Measurements from ENCODE around the gene DYNLT2.

The DYNLT2 gene

DNA sequence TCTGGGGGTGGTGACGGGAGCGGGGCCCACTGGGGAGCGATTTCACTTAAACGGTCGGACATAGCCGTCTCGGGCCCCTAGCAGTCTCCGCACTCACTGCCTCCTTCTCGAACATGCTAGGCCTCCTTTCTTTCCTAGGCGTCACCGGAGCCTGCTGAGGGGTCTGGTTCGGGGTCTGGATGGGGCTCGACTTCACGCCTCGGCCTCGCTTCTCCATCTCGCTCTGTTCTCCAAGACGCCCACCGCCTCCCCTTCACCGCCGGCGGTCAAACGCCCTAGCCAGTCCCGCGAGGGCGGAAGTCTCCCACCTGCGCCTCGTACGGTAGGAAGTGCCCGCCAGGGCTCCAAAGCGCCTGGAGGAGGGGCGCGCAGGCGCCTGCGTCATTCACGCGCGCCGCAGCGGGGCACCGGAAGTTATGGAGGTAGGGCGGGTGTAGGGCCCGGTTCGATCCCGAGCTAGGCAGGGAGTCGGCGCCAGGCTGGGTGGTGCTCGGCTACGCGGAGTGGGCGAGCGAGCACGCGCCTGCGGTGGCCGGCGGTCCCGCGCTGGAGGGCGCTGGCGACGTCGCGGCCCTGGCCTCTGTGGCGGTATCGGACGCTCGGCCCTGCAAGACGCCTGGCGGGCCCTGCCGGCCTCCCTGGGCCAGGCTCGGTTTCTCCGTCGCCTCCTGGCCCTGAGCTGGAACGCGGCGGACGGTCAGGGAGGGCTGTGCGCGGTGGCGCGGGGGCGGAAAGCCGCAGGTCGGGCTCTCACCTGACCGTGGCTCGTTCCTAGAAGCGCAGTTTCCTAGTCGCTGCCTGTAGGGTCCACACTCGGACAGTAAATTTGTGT is at the start of gene DYNLT2, which contains the start of gene ERMARD:
DYNLT2 (minus strand) TSS at position 331 of the 832 bp plus-strand sequence; CDS start at position 217, 114 bp downstream.
ERMARD (plus strand) TSS at position 381 of the 832 bp plus-strand sequence; CDS start at position 417, 36 bp downstream.
- DNase-seq (ENCODE audit: insufficient read length, low spot score), result peak; percentile 78
- peak; percentile 95 for FAIRE-seq

DNA sequence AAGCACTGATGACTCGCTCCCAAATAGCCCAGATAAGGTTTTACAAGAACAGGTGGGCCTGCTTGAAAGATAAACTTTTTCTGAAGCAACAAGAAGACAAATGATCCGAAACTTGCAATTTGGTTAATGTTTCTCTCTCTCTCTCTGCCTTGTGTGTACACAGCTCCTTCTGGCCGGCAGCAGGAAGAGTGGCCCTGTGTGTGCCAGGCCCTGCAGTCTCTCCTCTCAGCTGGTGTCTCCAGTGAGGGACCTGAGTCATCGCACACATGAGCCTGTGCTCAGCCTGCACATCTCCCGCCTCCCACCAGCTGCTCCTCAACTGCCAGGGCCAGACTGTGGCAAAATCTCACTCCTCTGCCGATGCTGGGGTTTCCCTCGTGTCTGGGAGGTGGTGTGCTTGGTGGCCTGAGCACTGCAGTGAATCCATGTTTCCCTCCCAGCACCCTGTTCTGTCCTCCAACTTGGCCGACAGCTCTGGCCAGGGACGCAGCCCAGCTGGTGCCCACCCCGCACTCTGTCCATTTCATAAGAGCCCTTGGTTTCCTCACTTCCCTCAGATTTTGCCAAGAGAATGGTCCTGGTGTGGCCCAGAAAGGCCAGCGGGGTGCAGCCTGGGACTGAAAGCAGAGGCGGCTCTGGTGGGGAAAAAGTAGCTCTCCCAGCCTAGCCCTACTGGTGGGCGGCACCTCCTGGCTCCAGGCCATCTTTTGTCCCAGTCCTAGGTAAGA is 49.5 kb upstream of the DYNLT2 start:
- no peak for FAIRE-seq
- DNase-seq (ENCODE audit: insufficient read length, low spot score), result no peak

DNA sequence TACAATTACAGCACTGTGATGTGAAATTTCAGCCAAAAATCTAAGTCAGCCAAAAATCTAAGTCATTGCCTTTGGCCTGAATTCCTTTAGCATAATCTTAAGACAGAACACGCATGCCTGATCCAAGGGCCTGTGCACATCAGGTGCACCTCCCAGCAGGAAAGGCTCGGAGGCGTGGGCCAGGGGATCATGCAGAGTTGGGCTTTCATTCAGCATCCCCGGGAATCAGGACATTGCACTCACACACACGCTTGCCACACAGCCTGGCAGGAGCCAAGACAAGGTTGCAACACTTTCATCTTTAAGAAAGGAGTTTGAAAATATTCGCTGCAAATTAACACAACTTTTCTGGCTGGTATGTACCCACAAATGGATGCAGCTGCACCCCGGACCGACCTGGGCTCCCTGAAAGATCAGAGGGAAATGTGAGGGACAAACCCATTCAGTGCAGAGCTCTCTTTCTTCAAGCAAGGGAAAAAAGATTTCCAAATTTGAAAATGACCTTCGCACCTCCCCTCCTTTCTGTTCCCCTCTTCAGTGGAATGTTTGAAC is 48.8 kb upstream of the DYNLT2 start:
- DNase-seq (ENCODE audit: insufficient read length, low spot score), result no peak
- FAIRE-seq, result no peak

- no peak for FAIRE-seq
- DNase-seq (ENCODE audit: insufficient read length, low spot score), result no peak
Observed at GRCh38 chr6:169799474-169799926, 48.1 kb upstream of the DYNLT2 start.

GRCh38 chr6:169798764-169799473 is 47.5 kb upstream of the DYNLT2 start:
- no peak for DNase-seq (ENCODE audit: insufficient read length, low spot score)
- no peak for FAIRE-seq

GRCh38 chr6:169795196-169795595 is 43.8 kb upstream of the DYNLT2 start:
- FAIRE-seq, result no peak
- DNase-seq (ENCODE audit: insufficient read length, low spot score), result no peak

- DNase-seq (ENCODE audit: insufficient read length, low spot score), result no peak
- FAIRE-seq, result no peak
Observed at GRCh38 chr6:169794317-169795055, 43.1 kb upstream of the DYNLT2 start.

DNA sequence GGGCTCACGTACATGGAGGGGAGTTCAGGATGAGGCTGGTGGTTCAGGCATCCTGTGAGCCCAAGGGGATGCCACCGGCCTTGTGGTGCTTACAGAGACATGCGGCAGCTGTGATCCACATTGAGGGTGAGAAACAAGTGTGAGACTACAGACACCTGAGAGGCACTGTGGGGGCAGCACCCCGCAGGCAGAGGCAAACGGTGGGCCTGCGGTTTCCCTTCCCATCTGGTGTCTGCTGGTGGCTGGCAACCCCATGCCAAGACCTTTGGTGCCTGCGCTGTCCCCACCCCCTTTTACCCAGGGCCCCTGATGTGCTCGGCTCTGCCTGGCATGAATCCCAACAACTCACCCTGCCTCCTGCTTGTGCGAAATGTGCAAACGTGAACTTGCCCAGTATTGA is 42.0 kb upstream of the DYNLT2 start:
- no peak for DNase-seq (ENCODE audit: insufficient read length, low spot score)
- no peak for FAIRE-seq

DNA sequence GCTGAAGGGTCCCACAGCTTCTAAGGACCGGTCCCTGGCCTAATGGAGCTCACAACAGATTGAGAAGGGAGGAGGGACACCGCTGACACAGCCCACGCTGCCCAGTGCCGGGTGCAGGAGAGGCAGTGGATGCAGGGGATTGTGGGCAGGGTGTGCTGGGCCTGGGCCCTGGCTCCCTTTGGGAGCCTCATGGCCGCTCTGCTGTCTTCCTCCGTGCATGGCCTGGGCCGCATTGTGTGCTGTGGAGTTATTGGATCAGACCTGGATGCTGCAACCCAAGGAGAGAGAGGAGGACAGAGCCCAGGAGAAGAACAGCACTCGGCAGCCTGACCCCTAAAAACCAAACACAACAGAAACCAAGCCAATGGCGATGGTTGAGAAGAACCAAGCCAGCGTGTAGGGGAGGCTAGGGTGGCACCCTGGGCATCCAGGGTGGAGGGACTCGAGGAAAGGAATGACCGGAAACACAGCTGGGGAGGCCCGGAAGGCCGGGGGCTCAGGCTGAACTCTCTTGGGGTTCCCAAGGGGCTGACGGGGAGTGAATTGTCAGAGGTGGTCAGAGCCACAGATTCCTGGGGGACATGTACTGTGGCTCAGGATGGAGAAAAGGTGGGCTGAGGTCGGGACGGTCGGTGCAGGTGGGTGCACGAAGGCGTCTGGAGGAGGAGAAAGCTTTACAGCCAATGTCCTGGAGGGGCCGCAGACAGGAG is 41.1 kb upstream of the DYNLT2 start:
- no peak for DNase-seq (ENCODE audit: insufficient read length, low spot score)
- FAIRE-seq, result no peak

DNA sequence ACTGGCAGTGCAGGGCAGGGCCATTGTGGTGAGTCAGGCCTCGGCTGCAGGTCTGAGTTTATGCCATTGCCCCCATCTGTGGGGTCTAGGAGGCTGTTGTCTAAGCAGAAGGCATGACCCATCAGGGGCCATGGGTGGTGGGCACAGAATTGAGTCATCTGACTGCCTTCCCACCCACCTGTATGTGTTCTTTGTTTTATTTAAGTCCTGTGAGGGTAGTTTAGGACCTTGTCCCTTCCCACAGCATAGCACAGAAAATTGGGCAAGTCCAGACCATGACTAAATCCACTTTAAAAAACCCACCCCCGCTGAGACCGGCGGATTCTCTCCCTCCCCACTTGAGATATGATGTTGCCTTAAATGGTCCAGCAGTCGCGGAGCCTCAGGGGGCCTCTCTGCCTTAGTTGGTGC is 40.4 kb upstream of the DYNLT2 start:
- FAIRE-seq (no peak), DNase-seq (ENCODE audit: insufficient read length, low spot score) (no peak)

DNA sequence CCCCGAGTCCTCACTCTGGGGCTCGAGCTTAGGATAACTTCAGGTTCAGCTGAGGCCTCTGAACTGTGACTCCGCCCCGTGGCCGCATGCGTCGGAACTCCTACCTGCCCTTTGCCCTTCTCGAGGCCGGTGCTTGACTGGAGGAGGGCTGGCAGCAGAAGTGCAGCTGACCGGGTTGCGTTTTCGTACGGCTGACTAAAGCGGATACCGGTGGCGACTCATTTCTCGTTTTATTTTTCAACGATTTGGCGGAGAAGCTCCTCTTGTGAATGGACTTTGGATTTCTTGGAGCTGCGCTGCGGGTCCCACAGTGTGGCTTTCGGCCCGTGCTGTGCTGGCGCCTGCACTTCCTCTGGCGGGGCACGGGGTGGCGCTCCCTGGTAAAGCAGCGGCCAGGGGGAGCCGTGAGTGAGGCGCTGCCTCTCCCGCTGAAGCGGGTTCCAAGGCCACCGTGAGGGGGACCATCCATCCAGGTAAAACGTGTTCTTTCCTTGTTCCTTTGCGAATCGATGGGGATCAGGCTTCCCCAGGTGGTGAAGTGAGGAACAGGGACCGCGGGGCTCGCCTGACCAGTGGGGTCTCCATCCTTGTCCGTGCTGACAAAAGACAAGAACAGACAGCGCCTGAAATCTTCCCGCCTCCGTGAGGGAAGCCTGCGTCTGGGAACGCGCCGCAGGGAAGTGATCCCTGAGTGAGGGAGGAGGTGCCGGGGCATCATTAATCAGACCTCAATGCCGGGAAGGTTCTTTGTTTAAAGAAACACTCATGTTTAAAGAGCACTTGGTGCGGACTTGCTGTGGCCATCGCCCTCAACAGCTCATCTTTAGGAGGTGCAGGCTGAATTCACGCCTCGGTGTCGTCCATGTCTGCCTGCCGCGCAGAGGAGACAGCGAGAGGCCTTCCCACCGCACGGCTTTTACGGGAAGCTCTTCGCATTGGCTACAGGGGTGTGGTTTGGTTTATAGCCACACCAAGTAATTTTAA is 38.9 kb upstream of the DYNLT2 start:
- DNase-seq (ENCODE audit: insufficient read length, low spot score) (peak; percentile 78), FAIRE-seq (peak; percentile 78)

DNA sequence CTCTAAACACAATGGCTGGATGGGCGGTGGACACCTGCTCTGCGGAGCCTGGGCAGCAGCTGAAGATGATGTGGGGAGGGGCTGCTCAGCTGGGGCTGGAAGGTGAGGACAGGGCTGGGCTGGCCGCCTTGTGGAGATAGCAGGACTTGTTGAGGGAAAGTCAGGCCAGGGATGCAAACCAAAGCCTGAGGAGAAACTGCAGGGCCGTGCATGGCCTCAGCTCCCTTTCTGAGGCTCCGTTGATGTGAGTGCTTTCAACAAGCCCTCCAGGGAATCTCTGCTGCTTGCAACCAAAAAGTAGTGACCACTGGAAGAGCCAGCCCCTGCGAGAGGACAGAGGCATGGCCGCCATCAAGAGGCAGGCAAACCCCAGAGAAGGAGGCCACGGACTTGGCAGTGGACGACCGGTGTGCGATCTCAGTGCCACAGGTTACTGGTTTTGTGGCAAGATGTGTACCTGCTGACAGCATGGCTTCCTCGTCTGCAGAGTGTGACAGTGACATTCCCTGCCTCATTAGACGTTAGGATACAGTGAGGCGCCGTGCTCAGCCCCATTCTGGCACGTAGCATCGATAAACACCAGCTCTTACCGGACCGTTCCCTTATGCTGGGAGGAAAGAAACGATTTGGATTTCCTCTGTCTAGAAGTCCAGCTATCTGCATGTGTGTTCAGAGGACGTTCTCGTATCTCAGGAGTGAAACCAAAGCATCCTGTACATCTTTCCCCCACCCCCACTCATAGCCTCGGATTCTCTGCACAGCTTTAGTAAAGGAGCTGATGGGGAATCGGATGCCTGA is 38.0 kb upstream of the DYNLT2 start:
- FAIRE-seq, result no peak
- DNase-seq (ENCODE audit: insufficient read length, low spot score), result no peak

- no peak for FAIRE-seq
Observed at GRCh38 chr6:169788809-169789145, 37.4 kb upstream of the DYNLT2 start.

GRCh38 chr6:169787797-169788196 is 36.4 kb upstream of the DYNLT2 start:
- FAIRE-seq (no peak), DNase-seq (ENCODE audit: insufficient read length, low spot score) (no peak)

More at GRCh38 chr6:169788809-169789145, 37.4 kb upstream of the DYNLT2 start:
- DNase-seq (ENCODE audit: insufficient read length, low spot score), result no peak

DNA sequence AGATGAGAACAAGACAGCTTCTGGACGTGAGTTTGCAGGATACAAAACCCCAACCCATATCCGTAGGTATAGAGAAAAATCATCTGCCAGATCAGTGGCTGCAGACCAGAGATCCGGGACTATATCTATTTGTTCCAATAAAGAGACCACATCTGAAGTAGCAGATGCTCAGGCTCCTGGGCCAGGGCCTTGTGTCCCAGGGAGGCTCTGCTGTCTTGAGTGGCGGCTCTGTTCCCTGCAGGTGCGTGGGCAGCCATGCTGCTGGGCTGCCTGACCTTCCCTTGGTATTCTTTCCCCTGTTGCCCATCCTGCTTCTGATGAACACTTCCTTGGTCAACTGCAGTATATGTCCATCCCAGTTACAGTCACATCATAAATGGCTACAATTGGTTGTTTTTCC is 35.0 kb upstream of the DYNLT2 start:
- DNase-seq (ENCODE audit: insufficient read length, low spot score) (no peak), FAIRE-seq (no peak)

DNA sequence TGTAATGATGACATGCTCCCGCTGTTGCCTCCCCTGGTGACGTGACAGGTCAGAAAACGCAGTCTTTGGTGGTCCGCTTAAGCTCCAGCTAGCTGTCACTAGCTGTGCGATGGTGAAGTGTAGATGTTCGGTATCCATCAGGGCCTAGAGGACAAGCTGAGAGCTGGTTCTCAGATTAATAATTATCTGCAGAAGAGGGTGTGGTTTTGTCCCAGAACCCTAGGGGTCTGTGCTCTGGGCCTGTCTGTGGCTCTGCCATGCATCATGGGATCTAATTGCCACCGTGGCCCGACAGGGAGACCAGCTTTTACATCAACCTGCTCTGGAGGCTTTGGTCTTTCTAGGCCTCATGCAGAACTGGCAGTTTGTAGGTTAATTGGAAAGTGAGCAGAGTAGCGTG is 34.2 kb upstream of the DYNLT2 start:
- no peak for DNase-seq (ENCODE audit: insufficient read length, low spot score)
- no peak for FAIRE-seq

DNA sequence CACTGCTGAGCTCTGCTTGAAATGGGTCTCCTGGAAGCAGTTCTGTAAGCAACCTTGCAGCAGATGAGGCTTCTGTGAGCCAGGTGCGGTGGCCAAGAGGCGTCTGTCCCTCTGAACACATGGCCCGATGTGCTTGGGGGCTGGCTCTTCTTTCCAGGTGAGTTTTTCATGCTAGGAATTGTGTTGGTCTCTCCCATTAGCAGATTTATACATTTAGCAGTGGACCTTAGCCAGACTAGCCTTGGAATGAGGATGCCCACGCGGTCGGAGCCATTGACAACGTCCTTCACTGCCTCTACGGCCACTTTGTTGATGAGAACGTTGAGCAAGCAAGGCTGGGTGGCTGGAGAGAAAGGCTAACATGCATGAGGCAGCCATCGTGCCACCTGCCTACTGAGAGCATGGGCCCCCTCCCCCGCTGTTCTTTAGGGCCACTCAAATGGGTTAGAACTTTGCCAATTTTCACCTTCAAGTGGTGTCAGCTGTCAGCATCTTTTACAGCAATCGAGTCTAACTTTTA is 33.5 kb upstream of the DYNLT2 start:
- FAIRE-seq (no peak), DNase-seq (ENCODE audit: insufficient read length, low spot score) (no peak)

Data from GM19239 (cell line).